MM.1S (cell line): Measurements from ENCODE around the gene RPS6KB1.

Source experiments
- DNase-seq: peaks from one replicate; pipeline ENCODE4 v3.0.0-alpha.2; 2015
- H2AFZ ChIP-seq: fragments of 300-600 bp; sonication (generic); 2 replicates; pipeline ENCODE4 v1.6.0; 2016; ENCODE audit warnings: antibody characterized with exemption, low read length
- H3F3A ChIP-seq: fragments of 300-600 bp; sonication (generic); 2 replicates; pipeline ENCODE4 v1.6.1; 2016; ENCODE audit warnings: mild to moderate bottlenecking, antibody characterized with exemption, low read length, moderate library complexity, mixed read lengths; ENCODE audit not compliant: insufficient read depth
- H3K27ac ChIP-seq: fragments of 300-600 bp; sonication (generic); 2 replicates; pipeline ENCODE4 v1.5.1; 2016; ENCODE audit warnings: mild to moderate bottlenecking, low read length
- H3K27me3 ChIP-seq: fragments of 300-600 bp; sonication (generic); replicated peaks from 2 replicates; pipeline ENCODE4 v1.6.0; 2016; ENCODE audit warnings: low read length; ENCODE audit not compliant: insufficient read depth
- H3K36me3 ChIP-seq: fragments of 300-600 bp; sonication (generic); replicated peaks from 2 replicates; pipeline ENCODE4 v1.6.1; 2016; ENCODE audit warnings: mild to moderate bottlenecking, low read length, mixed read lengths; ENCODE audit not compliant: insufficient read depth
- H3K4me1 ChIP-seq: fragments of 300-600 bp; sonication (generic); 2 replicates; pipeline ENCODE4 v1.6.1; 2016; ENCODE audit warnings: low read length, mixed read lengths
- H3K4me2 ChIP-seq: fragments of 300-600 bp; sonication (generic); 2 replicates; pipeline ENCODE4 v1.6.0; 2016; ENCODE audit warnings: low read depth, low read length
- H3K4me3 ChIP-seq: fragments of 300-600 bp; sonication (generic); 2 replicates; pipeline ENCODE4 v1.5.1; 2016; ENCODE audit warnings: low read length, mixed read lengths
- H3K79me2 ChIP-seq: fragments of 300-600 bp; sonication (generic); 2 replicates; pipeline ENCODE4 v1.6.1; 2016; ENCODE audit warnings: mixed run types, low read length, mixed read lengths
- H3K9ac ChIP-seq: fragments of 300-600 bp; sonication (generic); 2 replicates; pipeline ENCODE4 v1.6.1; 2016; ENCODE audit warnings: low read length, mixed read lengths
- H3K9me2 ChIP-seq: fragments of 300-600 bp; sonication (generic); replicated peaks from 2 replicates; pipeline ENCODE4 v1.6.1; 2016; ENCODE audit warnings: mild to moderate bottlenecking, low read length, mixed read lengths; ENCODE audit not compliant: insufficient read depth
- H3K9me3 ChIP-seq: fragments of 300-600 bp; sonication (generic); replicated peaks from 2 replicates; pipeline ENCODE4 v1.6.1; 2016; ENCODE audit warnings: mild to moderate bottlenecking, low read length, mixed read lengths; ENCODE audit not compliant: insufficient read depth
- H4K20me1 ChIP-seq: fragments of 300-600 bp; sonication (generic); 2 replicates; pipeline ENCODE4 v1.6.1; 2016; ENCODE audit warnings: mild to moderate bottlenecking, low read length, moderate library complexity, mixed read lengths; ENCODE audit not compliant: insufficient read depth
- EZH2 ChIP-seq: fragments of 300-600 bp; sonication (generic); optimal IDR thresholded peaks from 2 replicates; pipeline ENCODE3; 2017; ENCODE audit warnings: low read depth, mild to moderate bottlenecking, antibody characterized with exemption, low read length, mixed read lengths
- EZH2phosphoT487 ChIP-seq: fragments of 300-600 bp; sonication (generic); IDR thresholded peaks from 2 replicates; pipeline ENCODE4 v1.6.1; 2018; ENCODE audit warnings: antibody characterized with exemption, low read length
- TF ChIP-seq, protein P1 (sequence below): fragments of 300-600 bp; sonication (generic); IDR thresholded peaks from 2 replicates; pipeline ENCODE4 v1.5.1; 2016; ENCODE audit warnings: antibody characterized with exemption, low read length, mixed read lengths

The RPS6KB1 gene

GRCh38 chr17:59897090-59897489 is 4.2 kb downstream of the RPS6KB1 start:
- H3F3A ChIP-seq, result 0 out of 2 replicates have a peak, but pooled peaks cover 4% of the 10 kb centered on the region
- H3K4me3 ChIP-seq, result no peak overlapping the region
- peaks cover 6% of the 10 kb centered on the region; the same call in 1 of the 2 replicates for H4K20me1 ChIP-seq
- H2AFZ ChIP-seq, result no peak overlapping the region
- H3K4me1 ChIP-seq, result peaks cover 8% of the 10 kb centered on the region; the same call in 1 of the 2 replicates
- no peak overlapping the region for H3K27ac ChIP-seq
- H3K79me2 ChIP-seq, result peaks cover 91% of the 10 kb centered on the region
- H3K27me3 ChIP-seq, result no peaks in the 10 kb centered on the region
- no peak for DNase-seq
- H3K4me2 ChIP-seq, result no peak overlapping the region
- TF ChIP-seq, protein P1, sequence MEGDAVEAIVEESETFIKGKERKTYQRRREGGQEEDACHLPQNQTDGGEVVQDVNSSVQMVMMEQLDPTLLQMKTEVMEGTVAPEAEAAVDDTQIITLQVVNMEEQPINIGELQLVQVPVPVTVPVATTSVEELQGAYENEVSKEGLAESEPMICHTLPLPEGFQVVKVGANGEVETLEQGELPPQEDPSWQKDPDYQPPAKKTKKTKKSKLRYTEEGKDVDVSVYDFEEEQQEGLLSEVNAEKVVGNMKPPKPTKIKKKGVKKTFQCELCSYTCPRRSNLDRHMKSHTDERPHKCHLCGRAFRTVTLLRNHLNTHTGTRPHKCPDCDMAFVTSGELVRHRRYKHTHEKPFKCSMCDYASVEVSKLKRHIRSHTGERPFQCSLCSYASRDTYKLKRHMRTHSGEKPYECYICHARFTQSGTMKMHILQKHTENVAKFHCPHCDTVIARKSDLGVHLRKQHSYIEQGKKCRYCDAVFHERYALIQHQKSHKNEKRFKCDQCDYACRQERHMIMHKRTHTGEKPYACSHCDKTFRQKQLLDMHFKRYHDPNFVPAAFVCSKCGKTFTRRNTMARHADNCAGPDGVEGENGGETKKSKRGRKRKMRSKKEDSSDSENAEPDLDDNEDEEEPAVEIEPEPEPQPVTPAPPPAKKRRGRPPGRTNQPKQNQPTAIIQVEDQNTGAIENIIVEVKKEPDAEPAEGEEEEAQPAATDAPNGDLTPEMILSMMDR, result no peak
- TF ChIP-seq EZH2 (no peak), EZH2phosphoT487 (no peak)
- H3K9me3 ChIP-seq, result no peaks in the 10 kb centered on the region
- H3K9ac ChIP-seq, result no peak overlapping the region
- H3K9me2 ChIP-seq, result no peaks in the 10 kb centered on the region
- no peaks in the 10 kb centered on the region for H3K36me3 ChIP-seq

- DNase-seq, result no peak
- Histone ChIP-seq H3K9ac (no peak overlapping the region), H3F3A (no peaks in the 10 kb centered on the region), H3K27ac (no peak overlapping the region), H3K27me3 (no peaks in the 10 kb centered on the region), H4K20me1 (peaks cover 9% of the 10 kb centered on the region; the same call in 1 of the 2 replicates), H3K4me2 (no peak overlapping the region), H3K4me3 (no peak overlapping the region), H3K9me2 (no peaks in the 10 kb centered on the region), H3K9me3 (no peaks in the 10 kb centered on the region), H3K79me2 (peaks cover 93% of the 10 kb centered on the region), H3K4me1 (peaks cover 6% of the 10 kb centered on the region; the same call in 1 of the 2 replicates), H2AFZ (no peak overlapping the region), H3K36me3 (no peaks in the 10 kb centered on the region)
- no peak for TF ChIP-seq EZH2
These were observed 6.2 kb downstream of the RPS6KB1 start for GRCh38 chr17:59899099-59899498.

GRCh38 chr17:59901604-59902003 is 8.7 kb downstream of the RPS6KB1 start:
- H3K4me2 ChIP-seq, result no peak overlapping the region
- no peak for DNase-seq
- no peaks in the 10 kb centered on the region for H3K36me3 ChIP-seq
- H3K4me3 ChIP-seq, result no peak overlapping the region
- no peaks in the 10 kb centered on the region for H3K27me3 ChIP-seq
- H3K9me3 ChIP-seq, result no peaks in the 10 kb centered on the region
- H3K4me1 ChIP-seq, result no peaks in the 10 kb centered on the region
- H4K20me1 ChIP-seq, result peaks cover 7% of the 10 kb centered on the region; the same call in 1 of the 2 replicates
- no peaks in the 10 kb centered on the region for H3K9me2 ChIP-seq
- no peak overlapping the region for H3K27ac ChIP-seq
- no peak for TF ChIP-seq EZH2phosphoT487
- TF ChIP-seq, protein P1, result no peak
- no peak for TF ChIP-seq EZH2
- H2AFZ ChIP-seq, result no peak overlapping the region
- no peak overlapping the region for H3K9ac ChIP-seq
- peaks cover 94% of the 10 kb centered on the region for H3K79me2 ChIP-seq
- H3F3A ChIP-seq, result no peaks in the 10 kb centered on the region

- no peak for TF ChIP-seq EZH2
- TF ChIP-seq EZH2phosphoT487, result no peak
- TF ChIP-seq, protein P1, result no peak
- no peak for DNase-seq
These were observed 10.5 kb downstream of the RPS6KB1 start for GRCh38 chr17:59903455-59903854.

More at GRCh38 chr17:59903455-59903854, 10.5 kb downstream of the RPS6KB1 start:
- Histone ChIP-seq H3K4me1 (no peaks in the 10 kb centered on the region), H3K79me2 (peaks cover 93% of the 10 kb centered on the region), H2AFZ (no peak overlapping the region), H3K36me3 (no peaks in the 10 kb centered on the region), H3K4me3 (no peak overlapping the region), H3K9me3 (no peaks in the 10 kb centered on the region), H3F3A (no peaks in the 10 kb centered on the region), H3K27me3 (no peaks in the 10 kb centered on the region), H3K9me2 (no peaks in the 10 kb centered on the region), H4K20me1 (peaks cover 7% of the 10 kb centered on the region; the same call in 1 of the 2 replicates), H3K4me2 (no peak overlapping the region), H3K9ac (no peak overlapping the region), H3K27ac (no peak overlapping the region)
